A673 (cell line): ENCODE results near the gene CPM. TPM values are rescaled to one million over a fixed set of nuclear protein-coding genes. Genes with fewer than 3 reads are reported as not detected.

Experiments used
- BruUV-seq: library from RNA; stranded (reverse); fragments of 400-500 nt; replicated peaks from 2 replicates; lab custom pipeline; 2021; lab: Mats Ljungman, UMichigan
- CTCF ChIA-PET: fragments of 300-600 bp; sonication (Branson Sonifier 250); formaldehyde crosslinking; loops from one replicate; lab custom pipeline; 2022; ENCODE audit warnings: antibody characterized with exemption; lab: Charles Lee
- POLR2A ChIA-PET: fragments of 300-600 bp; sonication (Branson Sonifier 250); formaldehyde crosslinking; loops from one replicate; lab custom pipeline; 2022; ENCODE audit warnings: antibody characterized with exemption; ENCODE audit not compliant: low non-redundant PET; lab: Charles Lee
- DNase-seq: peaks from one replicate; pipeline ENCODE4 v3.0.0-alpha.2; 2015; ENCODE audit warnings: low spot score
- H3K27ac ChIP-seq: fragments of 200-600 bp; sonication (generic); 2 replicates; pipeline ENCODE4 v1.5.1; 2016; ENCODE audit warnings: mixed run types, low read depth, mild to moderate bottlenecking, mixed read lengths, antibody characterized with exemption, low read length; ENCODE audit not compliant: poor library complexity, severe bottlenecking
- H3K27me3 ChIP-seq: fragments of 200-600 bp; sonication (generic); replicated peaks from 2 replicates; pipeline ENCODE4 v1.6.1; 2017; ENCODE audit warnings: mixed run types, low read depth, mild to moderate bottlenecking, mixed read lengths, antibody characterized with exemption, low read length; ENCODE audit not compliant: insufficient read depth, poor library complexity
- H3K36me3 ChIP-seq: fragments of 200-600 bp; sonication (generic); 2 replicates; pipeline ENCODE4 v1.6.1; 2016; ENCODE audit warnings: mixed run types, mild to moderate bottlenecking, mixed read lengths, antibody characterized with exemption, low read length; ENCODE audit not compliant: insufficient read depth, poor library complexity, severe bottlenecking
- H3K4me1 ChIP-seq: fragments of 200-600 bp; sonication (generic); 2 replicates; pipeline ENCODE4 v1.6.1; 2017; ENCODE audit warnings: mixed run types, mild to moderate bottlenecking, mixed read lengths, antibody characterized with exemption, low read length; ENCODE audit not compliant: insufficient read depth, poor library complexity, severe bottlenecking
- H3K4me3 ChIP-seq: fragments of 200-600 bp; sonication (generic); 2 replicates; pipeline ENCODE4 v1.5.1; 2016; ENCODE audit warnings: low read depth, mixed run types, mild to moderate bottlenecking, mixed read lengths, low read length; ENCODE audit not compliant: poor library complexity, severe bottlenecking
- H3K9me3 ChIP-seq: fragments of 200-600 bp; sonication (generic); 2 replicates; pipeline ENCODE4 v1.6.1; 2016; ENCODE audit warnings: mixed run types, low read depth, mild to moderate bottlenecking, mixed read lengths, antibody characterized with exemption, low read length; ENCODE audit not compliant: poor library complexity, severe bottlenecking
- EZH2 ChIP-seq: fragments of 200-600 bp; sonication (generic); IDR thresholded peaks from 2 replicates; pipeline ENCODE4 v1.6.1; 2017; ENCODE audit warnings: borderline replicate concordance, low read depth, mild to moderate bottlenecking, mixed read lengths, antibody characterized with exemption, low read length; ENCODE audit not compliant: poor library complexity, severe bottlenecking
- intact Hi-C: fragments of 100-400 bp; cut with micrococcal nuclease; formaldehyde crosslinking; loops from one replicate; pipeline ENCODE4 v1.10.0; 2022; ENCODE audit not compliant: unreplicated experiment
- total RNA-seq: library from RNA; stranded (reverse); gene quantifications from 2 replicates; pipeline ENCODE4 v1.2.3, GENCODE V29; 2021
- TF ChIP-seq, protein P1 (sequence below): fragments of 300-800, 200-600 bp; sonication (generic); conservative IDR thresholded peaks from 2 replicates; pipeline ENCODE4 v1.5.1; 2017; ENCODE audit warnings: low read depth, mild to moderate bottlenecking, antibody characterized with exemption, low read length, moderate library complexity, mixed read lengths

The CPM gene
- total RNA-seq, 1 experiment from 2014 or later, result 0.84 TPM

DNA sequence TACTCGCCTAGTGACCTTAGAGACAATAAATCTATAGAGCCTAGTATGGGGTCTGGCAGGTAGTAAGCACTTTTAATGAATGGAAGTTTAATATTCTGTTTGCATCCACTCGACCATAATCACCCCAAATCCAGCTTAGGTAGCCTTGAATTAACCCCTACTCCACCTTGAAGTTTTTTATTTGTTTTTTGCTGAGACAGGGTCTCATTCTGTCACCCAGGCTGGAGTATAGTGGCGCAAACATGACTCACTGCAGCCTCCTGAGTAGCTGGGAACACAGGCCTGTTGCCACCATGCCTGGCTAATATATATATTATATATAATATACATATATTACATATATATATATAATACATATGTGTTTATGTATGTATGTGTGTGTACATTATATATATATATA lies 86.2 kb downstream of the CPM start:
- POLR2A ChIA-PET, result no interaction called here
- BruUV-seq, result no TSS peak
- Histone ChIP-seq H3K27me3 (no peaks in the 10 kb centered on the region), H3K36me3 (peaks cover 16% of the 10 kb centered on the region), H3K27ac (no peak overlapping the region), H3K4me3 (no peak overlapping the region), H3K4me1 (no peaks in the 10 kb centered on the region), H3K9me3 (no peaks in the 10 kb centered on the region)
- CTCF ChIA-PET, result no interaction called here
- intact Hi-C loops, result no loop called here
- TF ChIP-seq EZH2, result no peak
- TF ChIP-seq, protein P1, sequence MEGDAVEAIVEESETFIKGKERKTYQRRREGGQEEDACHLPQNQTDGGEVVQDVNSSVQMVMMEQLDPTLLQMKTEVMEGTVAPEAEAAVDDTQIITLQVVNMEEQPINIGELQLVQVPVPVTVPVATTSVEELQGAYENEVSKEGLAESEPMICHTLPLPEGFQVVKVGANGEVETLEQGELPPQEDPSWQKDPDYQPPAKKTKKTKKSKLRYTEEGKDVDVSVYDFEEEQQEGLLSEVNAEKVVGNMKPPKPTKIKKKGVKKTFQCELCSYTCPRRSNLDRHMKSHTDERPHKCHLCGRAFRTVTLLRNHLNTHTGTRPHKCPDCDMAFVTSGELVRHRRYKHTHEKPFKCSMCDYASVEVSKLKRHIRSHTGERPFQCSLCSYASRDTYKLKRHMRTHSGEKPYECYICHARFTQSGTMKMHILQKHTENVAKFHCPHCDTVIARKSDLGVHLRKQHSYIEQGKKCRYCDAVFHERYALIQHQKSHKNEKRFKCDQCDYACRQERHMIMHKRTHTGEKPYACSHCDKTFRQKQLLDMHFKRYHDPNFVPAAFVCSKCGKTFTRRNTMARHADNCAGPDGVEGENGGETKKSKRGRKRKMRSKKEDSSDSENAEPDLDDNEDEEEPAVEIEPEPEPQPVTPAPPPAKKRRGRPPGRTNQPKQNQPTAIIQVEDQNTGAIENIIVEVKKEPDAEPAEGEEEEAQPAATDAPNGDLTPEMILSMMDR, result no peak
- no peak for DNase-seq

DNA sequence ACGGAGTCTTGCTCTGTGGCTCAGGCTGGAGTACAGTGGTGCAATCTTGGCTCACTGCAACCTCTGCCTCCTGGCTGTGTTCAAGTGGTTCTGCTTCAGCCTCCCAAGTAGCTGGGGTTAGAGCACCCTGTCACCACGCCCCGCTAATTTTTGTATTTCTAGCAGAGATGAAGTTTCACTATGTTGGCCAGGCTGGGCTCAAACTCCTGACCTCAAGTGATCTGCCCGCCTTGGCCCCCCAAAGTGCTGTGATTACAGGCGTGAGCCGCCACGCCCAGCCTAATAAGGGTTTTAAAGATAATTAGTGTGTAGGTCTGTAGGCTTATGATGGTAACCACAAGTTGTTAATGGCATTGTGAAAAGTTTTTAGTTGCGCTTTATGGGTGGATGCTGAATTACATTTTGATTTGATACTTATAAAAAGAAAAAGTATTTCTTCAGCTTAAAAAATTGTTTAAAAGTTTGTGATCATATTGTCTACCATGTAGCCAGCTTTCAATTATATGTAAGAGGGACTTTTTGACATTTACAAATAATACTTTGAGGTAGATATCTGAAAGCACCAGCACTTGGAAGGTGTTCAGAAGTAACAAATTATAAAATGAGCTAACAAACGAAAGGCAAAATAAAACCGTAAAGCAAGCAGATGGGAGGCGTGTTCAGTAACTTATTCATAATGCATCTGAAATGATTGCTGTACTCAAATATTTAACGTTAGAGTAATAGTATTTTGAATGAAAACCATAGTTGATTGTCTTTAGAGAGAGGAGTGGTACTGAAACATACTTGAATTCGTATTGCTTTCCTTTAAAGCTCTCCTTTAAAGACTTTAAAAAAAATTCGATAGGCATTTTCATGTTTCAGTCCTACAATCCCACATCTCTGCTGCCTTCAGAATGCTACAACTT lies 87.9 kb downstream of the CPM start:
- no TSS peak for BruUV-seq
- intact Hi-C loops, result no loop called here
- H3K27me3 ChIP-seq, result no peaks in the 10 kb centered on the region
- H3K4me1 ChIP-seq, result no peaks in the 10 kb centered on the region
- TF ChIP-seq EZH2, result no peak
- TF ChIP-seq, protein P1, result no peak
- H3K4me3 ChIP-seq, result no peak overlapping the region
- peaks cover 32% of the 10 kb centered on the region for H3K36me3 ChIP-seq
- DNase-seq, result no peak
- no peak overlapping the region for H3K27ac ChIP-seq
- CTCF ChIA-PET, result interaction anchor here (0.5 kb wide), 1 partner anchor 15 kb away, joined by 3 read pairs; no protein-coding TSS in a partner anchor
- POLR2A ChIA-PET, result no interaction called here
- H3K9me3 ChIP-seq, result no peaks in the 10 kb centered on the region

DNA sequence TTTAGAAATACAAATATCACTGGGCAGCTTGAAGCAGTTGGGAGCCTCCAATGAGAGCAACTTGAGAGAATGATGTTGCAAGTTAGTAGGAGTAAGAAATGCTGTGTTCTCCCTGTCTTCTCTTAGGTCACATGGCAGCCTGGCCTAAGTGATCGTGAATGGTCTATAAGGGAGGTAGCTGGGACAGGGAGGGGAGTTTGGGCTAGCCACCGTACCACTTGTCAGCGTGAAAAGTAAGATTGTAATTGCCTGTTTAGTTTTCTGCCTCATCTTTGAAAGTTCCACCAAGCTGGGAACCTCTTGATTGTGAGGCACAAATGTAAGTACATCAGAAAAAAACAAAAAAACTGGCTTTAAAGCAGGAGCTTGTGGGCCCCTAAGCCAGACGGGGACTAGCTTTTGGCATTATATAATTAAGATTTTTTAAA lies 88.6 kb downstream of the CPM start:
- no peaks in the 10 kb centered on the region for H3K27me3 ChIP-seq
- DNase-seq, result no peak
- intact Hi-C loops, result no loop called here
- TF ChIP-seq, protein P1, result no peak
- no peak for TF ChIP-seq EZH2
- H3K36me3 ChIP-seq, result peaks cover 39% of the 10 kb centered on the region
- POLR2A ChIA-PET, result no interaction called here
- no peaks in the 10 kb centered on the region for H3K4me1 ChIP-seq
- no peak overlapping the region for H3K4me3 ChIP-seq
- BruUV-seq, result no TSS peak
- no peak overlapping the region for H3K27ac ChIP-seq
- CTCF ChIA-PET, result no interaction called here
- no peaks in the 10 kb centered on the region for H3K9me3 ChIP-seq
